Measurements from ENCODE around the gene ICAM4.

Gene ICAM4

DNA sequence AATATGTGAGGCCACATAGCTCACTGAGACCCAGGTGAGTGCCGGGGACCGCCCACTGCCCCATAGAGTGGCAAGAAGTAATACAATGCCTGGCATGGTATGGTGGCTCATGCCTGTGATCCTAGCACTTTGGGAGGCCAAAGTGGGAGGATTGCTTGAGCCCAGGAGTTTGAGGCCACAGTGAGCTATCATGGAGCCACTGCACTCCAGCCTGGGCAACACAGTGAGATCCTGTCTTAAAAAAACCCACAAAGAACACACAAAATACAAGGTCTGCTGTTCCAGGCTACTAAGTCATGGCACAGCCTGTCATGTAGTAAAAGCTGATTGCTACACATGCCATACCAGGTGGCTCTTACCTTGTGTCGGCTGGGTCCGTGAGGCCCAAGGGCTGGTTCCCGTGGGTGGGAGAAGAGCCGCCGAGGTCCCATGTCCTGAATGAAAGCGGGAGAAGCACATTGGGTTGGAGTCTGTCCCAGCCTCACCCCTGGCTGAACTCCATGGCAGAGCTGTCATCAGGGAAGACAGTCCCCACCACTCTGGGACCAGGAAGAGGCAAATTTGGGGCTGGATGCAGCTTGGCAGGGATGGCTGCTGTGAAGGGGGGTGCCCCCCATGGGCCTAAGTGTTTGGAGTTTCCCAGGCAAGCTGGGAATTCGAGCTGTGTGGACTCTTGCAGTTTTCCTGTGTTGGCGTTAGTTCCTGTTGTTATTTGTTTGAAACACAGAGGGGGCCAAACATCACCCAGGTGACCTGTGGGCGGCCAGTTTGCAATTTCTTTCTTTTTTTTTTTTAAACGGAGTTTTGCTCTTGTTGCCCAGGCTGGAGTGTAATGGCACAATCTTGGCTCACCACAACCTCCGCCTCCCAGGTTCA lies 32.3 kb downstream of the ICAM4 start:
- H3K36me3 ChIP-seq (ENCODE audit: control insufficient read depth, insufficient read depth, low read length), result peaks cover 42% of the 10 kb centered on the region
- 89 to 95% methylated on average over 13 of the region's 13 CpGs for WGBS, 2 experiments
- H3K4me3 ChIP-seq (ENCODE audit: insufficient read depth, low read depth, low read length), result no peak overlapping the region
- no peak overlapping the region for H3K27ac ChIP-seq (ENCODE audit: insufficient read depth, low read depth, low read length, poor library complexity, severe bottlenecking)
- no peaks in the 10 kb centered on the region for H3K27me3 ChIP-seq (ENCODE audit: control insufficient read depth, insufficient read depth, low read length, poor library complexity, severe bottlenecking)
- no peaks in the 10 kb centered on the region for H3K9me3 ChIP-seq (ENCODE audit: control insufficient read depth, low read length)
- H3K4me1 ChIP-seq (ENCODE audit: control insufficient read depth, insufficient read depth, low read length), result peaks cover 7% of the 10 kb centered on the region

DNA sequence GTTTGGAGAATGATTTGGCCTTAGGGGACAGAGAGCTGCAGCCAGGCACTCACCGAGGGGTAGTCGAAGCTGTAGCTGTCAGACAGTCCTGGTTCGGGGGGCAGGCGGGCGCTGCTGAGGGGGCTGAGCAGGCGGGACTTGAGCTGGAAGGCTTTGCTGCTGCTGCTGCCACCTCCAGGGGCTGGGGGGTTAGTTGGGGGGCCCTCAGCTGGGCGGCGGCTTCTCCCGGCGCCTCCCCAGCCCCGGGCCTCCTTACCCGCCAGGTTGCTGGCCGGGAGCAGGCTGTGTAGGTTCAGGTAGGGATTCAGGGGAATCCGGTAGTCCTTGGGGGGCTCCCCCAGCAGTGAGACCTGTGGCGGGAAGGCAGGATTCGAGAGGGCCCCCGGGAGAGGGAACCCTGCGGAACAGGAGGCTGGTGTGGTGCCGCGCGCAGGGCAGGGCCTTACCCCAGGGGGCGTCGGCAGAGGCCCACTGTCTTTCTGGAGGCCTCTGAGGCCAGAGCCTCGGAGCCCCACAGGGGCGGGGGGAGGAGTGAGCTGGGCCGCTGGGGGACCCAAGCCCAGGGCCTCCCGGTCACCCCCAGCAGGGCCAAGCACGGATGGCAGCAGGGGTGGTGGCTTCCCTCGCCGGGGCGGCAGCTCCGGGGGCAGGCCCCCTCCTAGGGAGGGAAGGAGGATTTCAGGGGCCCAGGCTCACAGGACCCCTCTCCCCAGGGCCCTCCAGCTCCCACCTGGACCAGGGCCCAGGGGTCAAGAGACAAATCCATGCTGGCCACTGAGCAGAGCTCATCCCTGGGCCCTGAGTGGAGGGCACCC lies 34.1 kb downstream of the ICAM4 start:
- 95% methylated on average over 32 of the region's 32 CpGs for WGBS, 2 experiments
- no peak overlapping the region for H3K27ac ChIP-seq (ENCODE audit: insufficient read depth, low read depth, low read length, poor library complexity, severe bottlenecking)
- no peaks in the 10 kb centered on the region for H3K9me3 ChIP-seq (ENCODE audit: control insufficient read depth, low read length)
- H3K36me3 ChIP-seq (ENCODE audit: control insufficient read depth, insufficient read depth, low read length), result peaks cover 50% of the 10 kb centered on the region
- H3K4me1 ChIP-seq (ENCODE audit: control insufficient read depth, insufficient read depth, low read length), result peaks cover 6% of the 10 kb centered on the region
- no peaks in the 10 kb centered on the region for H3K27me3 ChIP-seq (ENCODE audit: control insufficient read depth, insufficient read depth, low read length, poor library complexity, severe bottlenecking)
- no peak overlapping the region for H3K4me3 ChIP-seq (ENCODE audit: insufficient read depth, low read depth, low read length)

DNA sequence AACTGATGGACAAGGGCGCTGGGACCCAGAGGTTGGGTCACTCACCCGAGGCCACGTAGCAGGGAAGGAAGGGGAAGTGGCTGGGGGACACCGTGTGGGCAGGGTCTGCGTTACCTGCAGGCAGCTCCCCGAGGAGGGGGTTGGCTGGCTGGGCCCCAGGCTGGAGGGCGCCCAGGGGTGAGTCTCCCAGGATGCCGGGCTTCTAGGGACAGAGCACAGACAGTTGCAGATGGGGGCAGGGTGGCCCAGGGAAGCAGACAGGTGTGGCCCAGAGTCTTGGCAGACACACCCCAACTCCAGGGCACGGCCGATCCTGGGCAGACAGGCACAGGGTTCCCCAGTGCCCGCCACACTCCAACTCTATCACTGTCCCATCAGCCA lies 34.7 kb downstream of the ICAM4 start:
- no peak overlapping the region for H3K27ac ChIP-seq (ENCODE audit: insufficient read depth, low read depth, low read length, poor library complexity, severe bottlenecking)
- H3K36me3 ChIP-seq (ENCODE audit: control insufficient read depth, insufficient read depth, low read length), result peaks cover 52% of the 10 kb centered on the region
- H3K4me3 ChIP-seq (ENCODE audit: insufficient read depth, low read depth, low read length), result no peak overlapping the region
- no peaks in the 10 kb centered on the region for H3K27me3 ChIP-seq (ENCODE audit: control insufficient read depth, insufficient read depth, low read length, poor library complexity, severe bottlenecking)
- 93 to 95% methylated on average over 11 of the region's 11 CpGs for WGBS, 2 experiments
- H3K4me1 ChIP-seq (ENCODE audit: control insufficient read depth, insufficient read depth, low read length), result peaks cover under 1% of the 10 kb centered on the region
- no peaks in the 10 kb centered on the region for H3K9me3 ChIP-seq (ENCODE audit: control insufficient read depth, low read length)

DNA sequence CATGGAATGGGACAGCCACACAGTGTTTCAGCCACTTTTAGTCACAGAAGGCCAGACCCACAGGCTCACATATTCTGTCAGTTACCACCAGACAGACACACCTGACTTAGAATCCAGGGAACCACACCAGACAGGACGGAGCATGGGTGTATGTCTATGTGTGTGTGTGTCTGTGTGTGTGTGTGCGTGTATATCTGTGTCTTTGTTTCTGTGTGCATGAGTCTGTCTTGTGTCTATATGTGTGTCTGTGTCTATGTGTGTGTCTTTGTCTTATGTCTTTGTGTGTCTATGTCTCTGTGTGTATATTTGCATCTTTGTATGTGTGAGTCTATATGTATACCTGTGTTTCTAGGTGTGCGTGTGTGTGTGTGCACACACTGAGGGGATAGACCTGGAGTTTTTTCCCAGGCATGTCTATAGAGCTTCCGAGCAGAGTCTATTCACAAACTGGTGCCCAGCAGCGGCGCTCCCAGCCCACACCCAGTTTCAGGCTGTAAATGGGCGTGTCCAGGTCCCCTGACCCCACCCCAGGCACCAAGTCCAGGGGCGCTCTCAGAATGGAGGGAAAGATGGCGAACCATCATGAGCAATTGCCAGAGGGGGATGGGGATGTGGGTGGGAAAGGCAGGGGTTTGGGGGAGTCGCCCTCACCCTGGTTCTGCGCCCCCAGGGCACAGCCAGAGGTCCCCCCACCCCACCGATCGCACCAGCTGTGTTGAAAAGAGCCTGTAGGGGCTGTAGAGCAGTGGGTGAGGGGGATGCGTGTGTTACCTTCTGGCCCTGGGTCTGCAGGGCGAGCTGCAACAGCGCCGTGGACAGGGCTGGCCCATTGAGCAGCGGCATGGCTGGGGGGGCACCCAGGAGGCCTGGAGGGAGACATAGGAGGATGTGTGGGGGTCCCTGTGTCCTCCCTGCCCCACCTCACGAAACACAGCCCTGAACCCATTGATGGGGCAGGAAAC lies 35.4 kb downstream of the ICAM4 start:
- Histone ChIP-seq H3K36me3 (ENCODE audit: control insufficient read depth, insufficient read depth, low read length) (peaks cover 54% of the 10 kb centered on the region), H3K27me3 (ENCODE audit: control insufficient read depth, insufficient read depth, low read length, poor library complexity, severe bottlenecking) (no peaks in the 10 kb centered on the region), H3K9me3 (ENCODE audit: control insufficient read depth, low read length) (no peaks in the 10 kb centered on the region), H3K4me1 (ENCODE audit: control insufficient read depth, insufficient read depth, low read length) (no peaks in the 10 kb centered on the region), H3K27ac (ENCODE audit: insufficient read depth, low read depth, low read length, poor library complexity, severe bottlenecking) (no peak overlapping the region), H3K4me3 (ENCODE audit: insufficient read depth, low read depth, low read length) (no peak overlapping the region)
- 96 to 97% methylated on average over 19 of the region's 19 CpGs for WGBS, 2 experiments

DNA sequence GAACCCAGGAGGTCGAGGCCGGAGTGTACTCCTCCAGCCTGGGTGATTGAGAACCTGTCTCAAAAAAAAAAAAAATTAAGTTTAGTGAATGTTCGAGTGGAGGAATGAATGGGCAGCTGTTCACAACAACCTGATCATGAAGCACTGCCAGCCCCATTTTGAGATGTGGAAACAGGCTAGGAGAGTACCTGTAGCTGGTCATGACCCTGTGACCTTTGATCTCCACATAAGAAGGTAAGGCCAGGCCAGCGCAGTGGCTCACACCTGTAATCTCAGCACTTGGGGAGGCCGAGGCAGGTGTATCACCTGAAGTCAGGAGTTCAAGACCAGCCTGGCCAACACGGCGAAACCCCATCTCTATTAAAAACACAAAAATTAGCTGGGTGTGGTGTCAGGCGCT lies 39.0 kb downstream of the ICAM4 start:
- Histone ChIP-seq H3K4me1 (ENCODE audit: control insufficient read depth, insufficient read depth, low read length) (no peaks in the 10 kb centered on the region), H3K27ac (ENCODE audit: insufficient read depth, low read depth, low read length, poor library complexity, severe bottlenecking) (no peak overlapping the region), H3K27me3 (ENCODE audit: control insufficient read depth, insufficient read depth, low read length, poor library complexity, severe bottlenecking) (no peaks in the 10 kb centered on the region), H3K4me3 (ENCODE audit: insufficient read depth, low read depth, low read length) (no peak overlapping the region), H3K36me3 (ENCODE audit: control insufficient read depth, insufficient read depth, low read length) (peaks cover 65% of the 10 kb centered on the region), H3K9me3 (ENCODE audit: control insufficient read depth, low read length) (no peaks in the 10 kb centered on the region)
- WGBS, 2 experiments, result 93% methylated on average over 8 of the region's 8 CpGs

DNA sequence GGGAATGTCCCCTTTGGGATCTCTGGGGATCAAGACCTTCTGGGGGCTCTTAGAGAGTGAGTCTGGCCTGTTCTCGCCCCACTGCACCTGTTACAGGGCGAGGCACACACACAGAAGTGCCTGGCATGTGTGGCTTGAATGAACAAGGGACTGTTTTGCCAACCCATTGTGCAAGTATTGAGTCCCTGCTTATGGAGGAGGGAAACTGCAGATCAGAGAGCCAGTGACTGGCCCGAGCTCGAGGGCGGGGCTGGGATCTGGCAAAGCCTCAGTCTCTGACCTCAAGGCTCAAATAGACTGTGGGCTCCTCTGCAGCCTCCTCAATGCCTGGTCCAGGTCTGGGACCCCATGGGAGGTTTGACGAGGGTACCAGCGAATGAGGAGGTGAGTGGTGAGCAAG lies 41.0 kb downstream of the ICAM4 start:
- H3K36me3 ChIP-seq (ENCODE audit: control insufficient read depth, insufficient read depth, low read length), result peaks cover 47% of the 10 kb centered on the region
- WGBS, 2 experiments, result 96 to 97% methylated on average over 7 of the region's 7 CpGs
- no peak overlapping the region for H3K4me3 ChIP-seq (ENCODE audit: insufficient read depth, low read depth, low read length)
- H3K27me3 ChIP-seq (ENCODE audit: control insufficient read depth, insufficient read depth, low read length, poor library complexity, severe bottlenecking), result no peaks in the 10 kb centered on the region
- H3K27ac ChIP-seq (ENCODE audit: insufficient read depth, low read depth, low read length, poor library complexity, severe bottlenecking), result no peak overlapping the region
- H3K9me3 ChIP-seq (ENCODE audit: control insufficient read depth, low read length), result no peaks in the 10 kb centered on the region
- peaks cover 10% of the 10 kb centered on the region for H3K4me1 ChIP-seq (ENCODE audit: control insufficient read depth, insufficient read depth, low read length)

DNA sequence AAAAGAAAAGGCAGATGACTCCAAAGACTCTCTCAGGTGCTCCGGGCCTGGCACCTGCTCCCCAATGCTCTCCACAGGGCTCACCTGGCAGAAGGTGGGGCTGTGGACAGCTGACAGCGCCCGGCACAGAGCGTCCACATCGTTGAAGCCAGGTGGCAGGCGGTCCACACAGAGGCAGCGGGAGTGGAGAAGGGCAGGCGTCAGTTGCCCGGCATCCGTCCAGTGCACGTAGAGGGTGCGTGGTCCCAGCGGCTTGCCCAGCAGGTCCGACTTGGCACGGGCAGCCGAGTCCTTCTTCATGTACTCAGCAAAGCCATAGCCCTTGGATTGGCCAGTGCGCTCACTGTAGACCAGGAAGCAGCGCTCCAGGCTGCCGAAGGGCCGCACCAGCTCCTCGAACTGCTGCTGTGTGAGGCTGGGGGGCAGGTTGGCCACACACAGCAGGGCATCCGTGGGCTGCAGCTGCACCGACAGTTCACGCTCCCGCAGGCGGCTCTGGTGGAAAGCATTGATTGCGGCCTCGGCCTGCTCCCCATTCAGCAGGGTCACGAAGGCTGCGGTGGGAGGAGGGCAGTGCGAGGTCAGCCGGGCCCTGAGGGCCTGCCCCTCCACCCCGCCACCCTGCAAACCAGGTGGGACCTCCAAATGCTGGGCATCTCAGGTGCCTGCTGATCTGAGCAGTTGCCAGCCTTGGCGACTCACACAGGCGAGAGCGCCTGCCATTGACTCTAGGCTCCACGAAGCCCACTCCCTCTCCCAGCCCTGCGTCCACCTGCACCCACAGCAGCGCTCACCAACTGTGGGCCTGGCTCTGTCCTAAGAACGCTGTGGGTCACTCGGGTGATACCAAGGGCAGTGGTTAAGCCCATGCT lies 42.0 kb downstream of the ICAM4 start:
- Histone ChIP-seq H3K36me3 (ENCODE audit: control insufficient read depth, insufficient read depth, low read length) (peaks cover 40% of the 10 kb centered on the region), H3K4me3 (ENCODE audit: insufficient read depth, low read depth, low read length) (no peak overlapping the region)
- 96 to 97% methylated on average over 41 of the region's 41 CpGs for WGBS, 2 experiments

DNA sequence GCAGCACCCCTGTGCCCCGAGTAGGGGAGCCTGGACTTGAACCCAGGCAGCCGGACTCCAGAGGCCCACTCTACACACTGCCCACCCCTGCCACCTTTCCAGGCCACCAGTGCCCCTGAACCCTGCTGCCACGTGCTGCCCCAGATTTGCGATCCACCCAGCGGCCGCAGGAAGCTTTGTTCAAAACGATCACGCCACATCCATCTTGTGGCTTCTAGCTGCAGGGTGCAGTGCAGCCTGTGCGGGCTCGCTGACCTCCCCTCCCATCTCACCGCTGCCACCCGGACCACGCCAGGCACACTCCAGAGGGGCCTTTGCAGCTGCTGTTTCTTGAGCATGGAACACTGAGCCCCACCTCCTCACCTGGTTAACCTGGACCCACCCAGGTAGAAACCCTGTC lies 42.8 kb downstream of the ICAM4 start:
- Histone ChIP-seq H3K27ac (ENCODE audit: insufficient read depth, low read depth, low read length, poor library complexity, severe bottlenecking) (no peak overlapping the region), H3K9me3 (ENCODE audit: control insufficient read depth, low read length) (no peaks in the 10 kb centered on the region), H3K4me1 (ENCODE audit: control insufficient read depth, insufficient read depth, low read length) (peaks cover 17% of the 10 kb centered on the region), H3K4me3 (ENCODE audit: insufficient read depth, low read depth, low read length) (no peak overlapping the region), H3K27me3 (ENCODE audit: control insufficient read depth, insufficient read depth, low read length, poor library complexity, severe bottlenecking) (peaks cover 9% of the 10 kb centered on the region), H3K36me3 (ENCODE audit: control insufficient read depth, insufficient read depth, low read length) (peaks cover 36% of the 10 kb centered on the region)
- WGBS, 2 experiments, result 95 to 96% methylated on average over 13 of the region's 13 CpGs

More for the DNA sequence above, 42.0 kb downstream of the ICAM4 start:
- H3K27ac ChIP-seq (ENCODE audit: insufficient read depth, low read depth, low read length, poor library complexity, severe bottlenecking), result no peak overlapping the region
- H3K4me1 ChIP-seq (ENCODE audit: control insufficient read depth, insufficient read depth, low read length), result peaks cover 10% of the 10 kb centered on the region
- H3K27me3 ChIP-seq (ENCODE audit: control insufficient read depth, insufficient read depth, low read length, poor library complexity, severe bottlenecking), result peaks cover 1% of the 10 kb centered on the region
- no peaks in the 10 kb centered on the region for H3K9me3 ChIP-seq (ENCODE audit: control insufficient read depth, low read length)

All from ectodermal cell (in vitro differentiated cells).